Endothelial cell of umbilical vein (primary cell): ENCODE results near the gene ANKMY1. TPM values are rescaled to one million over a fixed set of nuclear protein-coding genes. Genes with fewer than 3 reads are reported as not detected.

Experiments used
- BruUV-seq: library from RNA; stranded (reverse); fragments of 400-500 nt; replicated peaks from 2 replicates; lab custom pipeline; 2021; lab: Mats Ljungman, UMichigan
- CTCF ChIA-PET: fragments of 300-600, 350-600 bp; sonication (Branson Sonifier 250); formaldehyde crosslinking; loops from one replicate; lab custom pipeline; 2021; ENCODE audit warnings: antibody characterized with exemption, inconsistent platforms; lab: Charles Lee
- POLR2A ChIA-PET: fragments of 300-600, 350-600 bp; sonication (Branson Sonifier 250); formaldehyde crosslinking; loops from one replicate; lab custom pipeline; 2021; ENCODE audit warnings: antibody characterized with exemption, inconsistent platforms; lab: Charles Lee
- DNase-seq: peaks from one replicate; pipeline ENCODE4 v3.0.0-alpha.2; 2011; ENCODE audit warnings: low read depth, low spot score
- FAIRE-seq: peaks from 2 replicates; lab custom pipeline; 2011; peaks lifted over from hg19 to GRCh38; lab: Jason Lieb, UNC
- H2AFZ ChIP-seq: 2 replicates; pipeline ENCODE4 v1.6.0; 2012; ENCODE audit warnings: low read depth, low read length, control low read depth, inconsistent platforms
- H3K27ac ChIP-seq: 2 replicates; pipeline ENCODE4 v1.5.1; 2011; ENCODE audit warnings: low read depth, mild to moderate bottlenecking, control low read depth, low read length, moderate library complexity; ENCODE audit not compliant: insufficient read depth
- H3K27me3 ChIP-seq, 2 experiments: 2 replicates each; pipeline versions ENCODE4 v1.6.0 to v1.6.1; 2011; ENCODE audit warnings: low read length in 2 of 2, mixed read lengths in 1 of 2; ENCODE audit not compliant: control insufficient read depth in 2 of 2, insufficient read depth in 2 of 2
- H3K36me3 ChIP-seq, 2 experiments: 2 replicates in 1 of 2; 3 replicates in 1 of 2; pipeline ENCODE4 v1.5.1; 2011; ENCODE audit warnings: low read length in 2 of 2, mild to moderate bottlenecking in 1 of 2, moderate library complexity in 1 of 2; ENCODE audit not compliant: control insufficient read depth in 2 of 2, insufficient read depth in 2 of 2; ENCODE audit errors: extremely low read depth in 1 of 2
- H3K4me1 ChIP-seq: 3 replicates; pipeline ENCODE4 v1.5.1; 2011; ENCODE audit warnings: mild to moderate bottlenecking, low read length; ENCODE audit not compliant: control insufficient read depth, insufficient read depth; ENCODE audit errors: extremely low read depth
- H3K4me2 ChIP-seq: 2 replicates; pipeline ENCODE4 v1.6.1; 2011; ENCODE audit warnings: low read length, control low read depth, mixed read lengths; ENCODE audit not compliant: insufficient read depth
- H3K4me3 ChIP-seq, 3 experiments: fragments of 200-600 bp in 1 of 3; sonication (generic), shearing (Covaris generic) in 1 of 3; replicated peaks in 1 of 3; 2 replicates each; pipeline ENCODE4 v1.5.1; 2011 to 2016; ENCODE audit warnings: control low read depth in 3 of 3, low read length in 3 of 3, mild to moderate bottlenecking in 2 of 3, inconsistent platforms in 1 of 3, low read depth in 1 of 3, moderate library complexity in 1 of 3; ENCODE audit not compliant: insufficient read depth in 1 of 3
- H3K79me2 ChIP-seq: 2 replicates; pipeline ENCODE4 v1.6.0; 2012; ENCODE audit warnings: low read length, inconsistent platforms; ENCODE audit not compliant: control insufficient read depth, insufficient read depth
- H3K9ac ChIP-seq: replicated peaks from 2 replicates; pipeline ENCODE3; 2011; ENCODE audit warnings: low read length, control low read depth; ENCODE audit not compliant: insufficient read depth; ENCODE audit errors: extremely low read depth
- H3K9me1 ChIP-seq: replicated peaks from 3 replicates; pipeline ENCODE4 v1.6.0; 2011; ENCODE audit warnings: mild to moderate bottlenecking, low read length; ENCODE audit not compliant: control insufficient read depth, insufficient read depth; ENCODE audit errors: extremely low read depth
- H3K9me3 ChIP-seq: replicated peaks from 2 replicates; pipeline ENCODE4 v1.5.1; 2012; ENCODE audit warnings: low read length, inconsistent platforms; ENCODE audit not compliant: control insufficient read depth, insufficient read depth
- H4K20me1 ChIP-seq: replicated peaks from 2 replicates; pipeline ENCODE3; 2011; ENCODE audit warnings: mild to moderate bottlenecking, low read length; ENCODE audit not compliant: control insufficient read depth, insufficient read depth; ENCODE audit errors: extremely low read depth
- EZH2 ChIP-seq: IDR thresholded peaks from 2 replicates; pipeline ENCODE4 v1.6.1; 2012; ENCODE audit warnings: borderline replicate concordance, low read depth, mild to moderate bottlenecking, moderate library complexity, low read length, inconsistent platforms; ENCODE audit not compliant: severe bottlenecking
- FOS ChIP-seq: IDR thresholded peaks from 2 replicates; pipeline ENCODE4 v1.6.1; 2011; ENCODE audit warnings: mild to moderate bottlenecking, low read length, moderate library complexity, borderline replicate concordance; ENCODE audit not compliant: insufficient read depth
- GATA2 ChIP-seq: IDR thresholded peaks from 2 replicates; pipeline ENCODE4 v1.7.0; 2011; ENCODE audit warnings: low read depth, mild to moderate bottlenecking, moderate library complexity, mixed read lengths, low read length; ENCODE audit not compliant: insufficient read length, insufficient read depth
- JUN ChIP-seq: IDR thresholded peaks from 2 replicates; pipeline ENCODE4 v1.6.1; 2011; ENCODE audit warnings: borderline replicate concordance, low read depth; ENCODE audit not compliant: insufficient read length, insufficient read depth
- MYC ChIP-seq: IDR thresholded peaks from one replicate; pipeline ENCODE4 v1.6.1; 2011; ENCODE audit warnings: mild to moderate bottlenecking, low read depth, low read length
- POLR2A ChIP-seq: IDR thresholded peaks from 2 replicates; pipeline ENCODE4 v1.6.1; 2012; ENCODE audit warnings: low read depth, mild to moderate bottlenecking, control low read depth, low read length
- POLR2AphosphoS5 ChIP-seq: IDR thresholded peaks from 2 replicates; pipeline ENCODE4 v1.6.1; 2012; ENCODE audit warnings: low read depth, mild to moderate bottlenecking, control low read depth, low read length, moderate library complexity; ENCODE audit not compliant: insufficient read depth
- dilution Hi-C: fragments of 300-500 bp; cut with MboI; formaldehyde crosslinking; loops from one replicate; pipeline ENCODE4 v1.15.0; 2019; ENCODE audit warnings: low sequenced_read_pairs; ENCODE audit not compliant: extremely low pct_ligation_motif_present
- intact Hi-C: fragments of 100-400 bp; cut with micrococcal nuclease; formaldehyde crosslinking; loops from one replicate; pipeline ENCODE4 v1.10.0; 2022
- polyA plus RNA-seq, 4 experiments: library from polyadenylated mRNA; depleted of rRNA in 3 of 4; stranded (reverse) in 3 of 4; unstranded in 1 of 4; fragments of >200 nt; gene quantifications; 2 replicates each; pipeline versions ENCODE4 v1.2.1 to v1.2.3, GENCODE V29; 2011 to 2012; ENCODE audit warnings: missing spikeins in 1 of 4
- total RNA-seq: library from RNA; stranded (reverse); gene quantifications from 2 replicates; pipeline ENCODE4 v1.2.3, GENCODE V29; 2021
- TF ChIP-seq, protein P1 (sequence below): IDR thresholded peaks from 2 replicates; pipeline ENCODE4 v1.6.1; 2011; ENCODE audit not compliant: insufficient read depth, insufficient read length
- TF ChIP-seq, protein P2 (sequence below), 2 donors: IDR thresholded peaks; 1 replicate in 1 of 2; 2 replicates in 1 of 2; pipeline ENCODE4 v1.5.1; 2011; ENCODE audit warnings: low read length in 2 of 2, mild to moderate bottlenecking in 2 of 2, moderate library complexity in 2 of 2, control low read depth in 1 of 2, inconsistent platforms in 1 of 2, low read depth in 1 of 2; ENCODE audit not compliant: insufficient read depth in 1 of 2; ENCODE audit errors: extremely low read depth in 1 of 2

The ANKMY1 gene
- total and polyA plus RNA-seq, 2 donors (not counting 3 experiments of a cell fraction or from before 2014, with no cell fraction given), result 9.0 to 16.0 TPM

DNA sequence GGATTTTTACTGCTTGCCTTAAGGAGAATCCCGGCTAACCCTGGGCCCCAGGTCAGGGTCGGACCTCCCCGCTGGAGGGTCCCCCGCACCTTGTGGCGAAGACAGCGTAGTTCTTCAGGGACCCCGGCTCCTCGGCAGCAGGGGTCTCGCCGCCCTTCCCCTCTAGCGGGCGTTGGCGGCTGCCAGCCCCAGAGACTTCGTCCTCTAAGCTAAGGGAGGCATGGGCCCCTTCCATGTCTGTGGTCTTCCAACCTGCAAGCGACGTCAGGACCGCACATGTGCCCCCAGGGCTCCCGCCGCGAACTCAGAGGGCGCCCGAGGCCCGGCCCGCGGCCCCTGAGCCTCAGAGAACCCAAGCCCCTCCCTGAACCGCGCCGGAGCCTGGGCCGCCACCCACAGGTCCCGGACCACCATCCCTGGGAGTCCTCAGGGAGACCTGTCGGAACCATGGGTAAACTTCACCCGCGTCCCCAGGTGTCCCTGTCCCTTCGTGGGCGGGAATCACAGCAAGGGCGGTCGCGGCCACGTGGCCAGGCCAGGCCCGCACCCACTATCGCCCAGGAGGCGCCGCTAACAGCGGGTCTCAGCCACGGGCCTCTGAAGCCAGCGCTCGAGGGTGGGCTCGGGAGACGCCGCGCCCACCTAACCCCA, 562 bp downstream of the ANKMY1 start:
- H3K4me1 ChIP-seq, result peaks cover 32% of the 10 kb centered on the region
- H3K9me3 ChIP-seq, result no peaks in the 10 kb centered on the region
- no peak overlapping the region for H3K27ac ChIP-seq
- H3K79me2 ChIP-seq, result peaks cover 13% of the 10 kb centered on the region
- peak overlapping the region; percentile 50 for H2AFZ ChIP-seq
- FAIRE-seq (no peak), DNase-seq (no peak)
- H3K9ac ChIP-seq, result peak overlapping the region; percentile 27
- dilution Hi-C loops, result no loop called here
- H3K4me2 ChIP-seq, result peak overlapping the region; percentile 63
- H3K4me3 ChIP-seq, result peak overlapping the region in 2 of 3 experiments; percentile 10 to 39
- H4K20me1 ChIP-seq, result no peaks in the 10 kb centered on the region
- peaks cover 0 to 2% of the 10 kb centered on the region in 2 experiments for H3K36me3 ChIP-seq
- H3K9me1 ChIP-seq, result no peaks in the 10 kb centered on the region
- no peaks in the 10 kb centered on the region for H3K27me3 ChIP-seq
- no peak for TF ChIP-seq POLR2AphosphoS5
- TF ChIP-seq EZH2, result no peak
- TF ChIP-seq, protein P1, sequence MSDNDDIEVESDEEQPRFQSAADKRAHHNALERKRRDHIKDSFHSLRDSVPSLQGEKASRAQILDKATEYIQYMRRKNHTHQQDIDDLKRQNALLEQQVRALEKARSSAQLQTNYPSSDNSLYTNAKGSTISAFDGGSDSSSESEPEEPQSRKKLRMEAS, result no peak
- TF ChIP-seq, protein P2, sequence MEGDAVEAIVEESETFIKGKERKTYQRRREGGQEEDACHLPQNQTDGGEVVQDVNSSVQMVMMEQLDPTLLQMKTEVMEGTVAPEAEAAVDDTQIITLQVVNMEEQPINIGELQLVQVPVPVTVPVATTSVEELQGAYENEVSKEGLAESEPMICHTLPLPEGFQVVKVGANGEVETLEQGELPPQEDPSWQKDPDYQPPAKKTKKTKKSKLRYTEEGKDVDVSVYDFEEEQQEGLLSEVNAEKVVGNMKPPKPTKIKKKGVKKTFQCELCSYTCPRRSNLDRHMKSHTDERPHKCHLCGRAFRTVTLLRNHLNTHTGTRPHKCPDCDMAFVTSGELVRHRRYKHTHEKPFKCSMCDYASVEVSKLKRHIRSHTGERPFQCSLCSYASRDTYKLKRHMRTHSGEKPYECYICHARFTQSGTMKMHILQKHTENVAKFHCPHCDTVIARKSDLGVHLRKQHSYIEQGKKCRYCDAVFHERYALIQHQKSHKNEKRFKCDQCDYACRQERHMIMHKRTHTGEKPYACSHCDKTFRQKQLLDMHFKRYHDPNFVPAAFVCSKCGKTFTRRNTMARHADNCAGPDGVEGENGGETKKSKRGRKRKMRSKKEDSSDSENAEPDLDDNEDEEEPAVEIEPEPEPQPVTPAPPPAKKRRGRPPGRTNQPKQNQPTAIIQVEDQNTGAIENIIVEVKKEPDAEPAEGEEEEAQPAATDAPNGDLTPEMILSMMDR (IDR thresholded peaks at IDR 0.05; ENCODE audit: extremely low read depth in 1 of 2, insufficient read depth in 1 of 2, low read depth in 1 of 2, low read length in 2 of 2), result no peak
- TF ChIP-seq FOS, result no peak
- TF ChIP-seq JUN, result no peak
- TF ChIP-seq MYC, result no peak
- no peak for TF ChIP-seq GATA2
- TF ChIP-seq POLR2A, result no peak
- ChIA-PET CTCF (interaction anchor here (0.5 to 4.3 kb wide), 6 partner anchors 9 to 320 kb away, joined by 3 to 22 read pairs (median 6); partner anchors contain the start of gene CAPN10), POLR2A (no interaction called here)
- intact Hi-C loops, result no loop called here
- no TSS peak for BruUV-seq
